Right renal pelvis (tissue), 4 donors: ENCODE data around the gene TMEM174. TPM values are rescaled to one million over a fixed set of nuclear protein-coding genes. Genes with fewer than 3 reads are reported as not detected.

Experiments
- DNase-seq, 4 donors: peaks; one replicate each; pipeline ENCODE4 v3.0.0-alpha.2; 2013; ENCODE audit warnings: low read depth in 4 of 4, low spot score in 3 of 4, missing footprints in 1 of 4
- polyA plus RNA-seq, 4 donors: library from polyadenylated mRNA; unstranded; fragments of 120-200 nt; gene quantifications; one replicate each; pipeline ENCODE4 v1.2.1, GENCODE V29; 2013; ENCODE audit not compliant: insufficient read length in 4 of 4

The TMEM174 gene
- polyA plus RNA-seq, 4 donors: 16.0 to 27.8 (median 22.2) TPM

- DNase-seq: no peak
These were observed 20.3 kb upstream of the TMEM174 start for GRCh38 chr5:73152411-73153388.

GRCh38 chr5:73153513-73153912 is 19.5 kb upstream of the TMEM174 start:
- DNase-seq: no peak

GRCh38 chr5:73154208-73155006 is 18.6 kb upstream of the TMEM174 start:
- no peak for DNase-seq

- DNase-seq: no peak
These were observed 17.4 kb upstream of the TMEM174 start for GRCh38 chr5:73155271-73156222.

GRCh38 chr5:73157414-73158303 is 15.3 kb upstream of the TMEM174 start:
- DNase-seq: no peak

GRCh38 chr5:73158313-73158712 is 14.7 kb upstream of the TMEM174 start:
- DNase-seq: peak in 1 of 4 donors; percentile 45

- no peak for DNase-seq
These were observed 12.7 kb upstream of the TMEM174 start for GRCh38 chr5:73160239-73160671.

- DNase-seq: no peak
These were observed 2.5 kb upstream of the TMEM174 start for GRCh38 chr5:73170522-73170921.

GRCh38 chr5:73171495-73171894 is 1.5 kb upstream of the TMEM174 start:
- no peak for DNase-seq

GRCh38 chr5:73174100-73174815 is 1.3 kb downstream of the TMEM174 start:
- DNase-seq: no peak

GRCh38 chr5:73176250-73176649 is 3.3 kb downstream of the TMEM174 start:
- no peak for DNase-seq

- DNase-seq: no peak
These were observed 5.3 kb downstream of the TMEM174 start for GRCh38 chr5:73178265-73178664.

GRCh38 chr5:73179730-73180129 is 6.7 kb downstream of the TMEM174 start:
- no peak for DNase-seq

GRCh38 chr5:73180566-73180965 is 7.6 kb downstream of the TMEM174 start:
- no peak for DNase-seq

GRCh38 chr5:73182307-73182706 is 9.3 kb downstream of the TMEM174 start:
- DNase-seq: no peak

- no peak for DNase-seq
These were observed 10.0 kb downstream of the TMEM174 start for GRCh38 chr5:73183000-73183399.

GRCh38 chr5:73183481-73183891 is 10.5 kb downstream of the TMEM174 start:
- DNase-seq: no peak

- DNase-seq: no peak
These were observed 14.0 kb downstream of the TMEM174 start for GRCh38 chr5:73186976-73187375.
